ENCODE measurements around the gene FGFR3.

Gene FGFR3

GRCh38 chr4:1804638-1805492 lies 11.8 kb downstream of the FGFR3 start:
- TF ChIP-seq CTCF (IDR thresholded peaks at IDR 0.05; ENCODE audit: extremely low read depth, insufficient read depth, missing control alignments) = no peak
- in situ Hi-C loops (cut with MboI; ENCODE audit: low pct_unique_long_range_greater_than_20kb, low sequenced_read_pairs, unreplicated experiment) = no loop called here
- no peak for DNase-seq (ENCODE audit: low spot score)

DNA sequence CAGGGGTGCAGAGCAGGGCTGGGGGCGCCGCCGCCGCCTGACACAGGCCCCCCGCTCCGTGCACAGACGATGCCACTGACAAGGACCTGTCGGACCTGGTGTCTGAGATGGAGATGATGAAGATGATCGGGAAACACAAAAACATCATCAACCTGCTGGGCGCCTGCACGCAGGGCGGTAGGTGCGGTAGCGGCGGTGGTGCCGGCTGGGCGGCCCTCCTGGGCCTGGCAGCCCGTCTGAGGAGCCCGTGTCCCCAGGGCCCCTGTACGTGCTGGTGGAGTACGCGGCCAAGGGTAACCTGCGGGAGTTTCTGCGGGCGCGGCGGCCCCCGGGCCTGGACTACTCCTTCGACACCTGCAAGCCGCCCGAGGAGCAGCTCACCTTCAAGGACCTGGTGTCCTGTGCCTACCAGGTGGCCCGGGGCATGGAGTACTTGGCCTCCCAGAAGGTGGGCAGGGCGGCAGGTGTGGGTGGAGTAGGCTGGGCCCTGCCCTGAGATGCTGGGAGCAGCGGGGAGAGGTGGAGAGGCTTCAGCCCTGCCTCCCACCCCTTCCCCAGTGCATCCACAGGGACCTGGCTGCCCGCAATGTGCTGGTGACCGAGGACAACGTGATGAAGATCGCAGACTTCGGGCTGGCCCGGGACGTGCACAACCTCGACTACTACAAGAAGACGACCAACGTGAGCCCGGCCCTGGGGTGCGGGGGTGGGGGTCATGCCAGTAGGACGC lies 12.6 kb downstream of the FGFR3 start:
- no peak for DNase-seq (ENCODE audit: low spot score)
- TF ChIP-seq CTCF (IDR thresholded peaks at IDR 0.05; ENCODE audit: extremely low read depth, insufficient read depth, missing control alignments) = no peak
- in situ Hi-C loops (cut with MboI; ENCODE audit: low pct_unique_long_range_greater_than_20kb, low sequenced_read_pairs, unreplicated experiment) = no loop called here

GRCh38 chr4:1806223-1806564 lies 13.1 kb downstream of the FGFR3 start:
- no peak for DNase-seq (ENCODE audit: low spot score)
- TF ChIP-seq CTCF (IDR thresholded peaks at IDR 0.05; ENCODE audit: extremely low read depth, insufficient read depth, missing control alignments) = no peak
- in situ Hi-C loops (cut with MboI; ENCODE audit: low pct_unique_long_range_greater_than_20kb, low sequenced_read_pairs, unreplicated experiment) = no loop called here

- no peak for DNase-seq (ENCODE audit: low spot score)
- TF ChIP-seq CTCF (IDR thresholded peaks at IDR 0.05; ENCODE audit: extremely low read depth, insufficient read depth, missing control alignments) = no peak
- in situ Hi-C loops (cut with MboI; ENCODE audit: low pct_unique_long_range_greater_than_20kb, low sequenced_read_pairs, unreplicated experiment) = no loop called here
Measured at GRCh38 chr4:1806596-1807331, 13.7 kb downstream of the FGFR3 start.

GRCh38 chr4:1807332-1807777 lies 14.3 kb downstream of the FGFR3 start:
- no peak for DNase-seq (ENCODE audit: low spot score)
- in situ Hi-C loops (cut with MboI; ENCODE audit: low pct_unique_long_range_greater_than_20kb, low sequenced_read_pairs, unreplicated experiment) = no loop called here

More at GRCh38 chr4:1807332-1807777, 14.3 kb downstream of the FGFR3 start:
- TF ChIP-seq CTCF (IDR thresholded peaks at IDR 0.05; ENCODE audit: extremely low read depth, insufficient read depth, missing control alignments) = no peak

All from GM13977 (cell line).